Sigmoid colon (tissue), 7 donors: Measurements from ENCODE around the gene PIGP. TPM values are rescaled to one million over a fixed set of nuclear protein-coding genes. Genes with fewer than 3 reads are reported as not detected.
A peak's percentile ranks its signal among the peaks of the same experiment; 100 is the strongest.
"Not testable (repeated sequence)": the region's sequence is repeated elsewhere in the genome, so short reads cannot be mapped to it uniquely, and the experiment has no call there.

Experiments
- DNase-seq: peaks from one replicate; pipeline ENCODE4 v3.0.0-alpha.2; 2019
- H3K27ac ChIP-seq, 4 donors: fragments of 200-600 bp; sonication (generic); one replicate each; pipeline ENCODE4 v1.5.1; 2016 to 2019; ENCODE audit warnings: mild to moderate bottlenecking in 1 of 4
- H3K27me3 ChIP-seq, 3 donors: fragments of 200-600 bp; sonication (generic); one replicate each; pipeline ENCODE4 v1.5.1; 2019; ENCODE audit warnings: mild to moderate bottlenecking in 1 of 3
- H3K36me3 ChIP-seq, 4 donors: fragments of 200-600 bp; sonication (generic); one replicate each; pipeline ENCODE4 v1.5.1; 2016 to 2019
- H3K4me1 ChIP-seq, 4 donors: fragments of 200-600 bp; sonication (generic); one replicate each; pipeline ENCODE4 v1.5.1; 2017 to 2019
- H3K4me3 ChIP-seq, 4 donors: fragments of 200-600 bp; sonication (generic); one replicate each; pipeline ENCODE4 v1.5.1; 2017 to 2019; ENCODE audit warnings: mild to moderate bottlenecking in 2 of 4, moderate library complexity in 1 of 4
- H3K9me3 ChIP-seq, 4 donors: fragments of 200-600 bp in 3 of 4; sonication (generic) in 3 of 4; one replicate each; pipeline versions ENCODE4 v1.5.1 to v1.6.1; 2013 to 2019
- CTCF ChIP-seq, 4 experiments: fragments of 450-650 bp in 3 of 4; fragments of 200-600 bp in 1 of 4; IDR thresholded peaks; one replicate each; pipeline ENCODE4 v1.5.1; 2016 to 2019; ENCODE audit warnings: antibody characterized with exemption in 4 of 4, mild to moderate bottlenecking in 3 of 4, moderate library complexity in 2 of 4
- EP300 ChIP-seq, 4 donors: sonication (generic); formaldehyde crosslinking; IDR thresholded peaks; one replicate each; pipeline ENCODE4 v1.6.1; 2017; ENCODE audit warnings: antibody characterized with exemption in 4 of 4
- POLR2A ChIP-seq, 2 donors: fragments of 450-650 bp; IDR thresholded peaks; one replicate each; pipeline ENCODE4 v1.6.1; 2016; ENCODE audit warnings: antibody characterized with exemption in 2 of 2, mild to moderate bottlenecking in 2 of 2, moderate library complexity in 2 of 2
- POLR2AphosphoS5 ChIP-seq, 4 donors: sonication (generic); formaldehyde crosslinking; IDR thresholded peaks; one replicate each; pipeline ENCODE4 v1.6.1; 2017; ENCODE audit warnings: antibody characterized with exemption in 4 of 4
- WGBS, 2 donors: extraction: QIAGEN DNeasy Blood & Tissue Kit; methylation state at CpG; one replicate each; pipeline ENCODE4 v1.1.7; 2013; 5-methylcytosine and 5-hydroxymethylcytosine counted together
- intact Hi-C: fragments of 100-400 bp; cut with DNase I; formaldehyde crosslinking; loops from one replicate; pipeline ENCODE4 v1.15.1; 2023
- polyA plus RNA-seq, 3 donors: library from polyadenylated mRNA; stranded (reverse); fragments of 200-250 nt; gene quantifications; one replicate each; pipeline ENCODE4 v1.2.3, GENCODE V29; 2013
- total RNA-seq, 4 donors: library from RNA; depleted of rRNA; stranded (reverse); fragments of >200 nt; gene quantifications; one replicate each; pipeline ENCODE4 v1.1.0, GENCODE V29; 2016
- donor health status: healthy with polysubstance abuse.
- donor health status: Bipolar disorder and iron deficiency.
- donor health status: healthy.

Gene PIGP
- 10 to 100 TPM; 10.2 to 36.7 (median 17.8) TPM for total RNA-seq
- 10 to 100 TPM; 17.4 to 21.4 (median 19.4) TPM for polyA plus RNA-seq

GRCh38 chr21:37072988-37073416, at the start of gene PIGP, which contains the start of gene TTC3:
PIGP (minus strand) TSS chr21:37073071; CDS start chr21:37072515, 556 bp downstream.
TTC3 (plus strand) TSS chr21:37073254; CDS start chr21:37087258, 14,004 bp downstream.
- peak within 1 kb of the TSS; percentile 94 to 99 (median 98) for H3K27ac ChIP-seq
- no peaks in the 10 kb centered on the region for H3K27me3 ChIP-seq
- intact Hi-C loops = loop anchor here (5.0 kb wide), 6 partner anchors 41 to 489 kb away; partner anchors contain the start of genes DYRK1A, HLCS and VPS26C
- TF ChIP-seq EP300 (IDR thresholded peaks at IDR 0.05) (peak in 1 of 4 donors; percentile 48), CTCF (IDR thresholded peaks at IDR 0.05) (no peak), POLR2A (IDR thresholded peaks at IDR 0.05) (peak; percentile 3 to 61), POLR2AphosphoS5 (IDR thresholded peaks at IDR 0.05) (peak; percentile 87 to 96 (median 94))
- peak within 1 kb of the TSS; percentile 88 to 93 (median 90) for H3K4me3 ChIP-seq
- 0 to 1% methylated on average over 61 of the region's 61 CpGs for WGBS, 2 donors
- H3K9me3 ChIP-seq = no peaks in the 10 kb centered on the region
- DNase-seq = peak; percentile 97
- H3K4me1 ChIP-seq = peaks cover 0 to 36% (median 26%) of the 10 kb centered on the region in 4 donors
- H3K36me3 ChIP-seq = peaks cover 0 to 12% (median 0%) of the 10 kb centered on the region in 4 donors

- no peak overlapping the region for H3K27ac ChIP-seq
These were observed 46.7 kb upstream of the PIGP start for GRCh38 chr21:37119421-37120218.

GRCh38 chr21:37118187-37118826, 45.4 kb upstream of the PIGP start:
- TF ChIP-seq CTCF (IDR thresholded peaks at IDR 0.05) (no peak), POLR2A (IDR thresholded peaks at IDR 0.05) (no peak), EP300 (IDR thresholded peaks at IDR 0.05) (no peak), POLR2AphosphoS5 (IDR thresholded peaks at IDR 0.05) (no peak)
- 0 to 62% methylated on average over 1 of the region's 1 CpG for WGBS, 2 donors
- H3K27ac ChIP-seq = no peak overlapping the region
- intact Hi-C loops = no loop called here
- H3K36me3 ChIP-seq = peaks cover 0 to 4% (median 0%) of the 10 kb centered on the region in 4 donors
- H3K4me3 ChIP-seq = no peak overlapping the region
- DNase-seq = no peak
- H3K27me3 ChIP-seq = no peaks in the 10 kb centered on the region
- no peaks in the 10 kb centered on the region for H3K4me1 ChIP-seq
- no peaks in the 10 kb centered on the region for H3K9me3 ChIP-seq

More at GRCh38 chr21:37119421-37120218, 46.7 kb upstream of the PIGP start:
- Histone ChIP-seq H3K9me3 (no peaks in the 10 kb centered on the region), H3K27me3 (no peaks in the 10 kb centered on the region), H3K36me3 (peaks cover 0 to 5% (median 0%) of the 10 kb centered on the region in 4 donors), H3K4me1 (no peaks in the 10 kb centered on the region), H3K4me3 (no peak overlapping the region)
- 76 to 88% methylated on average over 6 of the region's 6 CpGs for WGBS, 2 donors
- no peak for DNase-seq
- intact Hi-C loops = no loop called here
- TF ChIP-seq POLR2AphosphoS5 (IDR thresholded peaks at IDR 0.05) (no peak), EP300 (IDR thresholded peaks at IDR 0.05) (no peak), POLR2A (IDR thresholded peaks at IDR 0.05) (no peak), CTCF (IDR thresholded peaks at IDR 0.05) (no peak)

GRCh38 chr21:37117204-37117603, 44.3 kb upstream of the PIGP start:
- H3K4me3 ChIP-seq = no peak overlapping the region
- H3K36me3 ChIP-seq = no peaks in the 10 kb centered on the region
- TF ChIP-seq POLR2A (IDR thresholded peaks at IDR 0.05) (no peak), EP300 (IDR thresholded peaks at IDR 0.05) (no peak), POLR2AphosphoS5 (IDR thresholded peaks at IDR 0.05) (no peak), CTCF (IDR thresholded peaks at IDR 0.05) (no peak)
- no peaks in the 10 kb centered on the region for H3K9me3 ChIP-seq
- H3K27ac ChIP-seq = no peak overlapping the region
- no peaks in the 10 kb centered on the region for H3K27me3 ChIP-seq
- intact Hi-C loops = no loop called here
- no peaks in the 10 kb centered on the region for H3K4me1 ChIP-seq
- DNase-seq = no peak

- H3K36me3 ChIP-seq, H3K4me1 ChIP-seq, H3K4me3 ChIP-seq, DNase-seq, H3K27ac ChIP-seq, intact Hi-C loops, H3K9me3 ChIP-seq, H3K27me3 ChIP-seq: not testable (repeated sequence)
- WGBS, 2 donors = 94 to 98% methylated on average over 2 of the region's 2 CpGs
These were observed 43.6 kb upstream of the PIGP start for GRCh38 chr21:37116459-37116858.

- H3K36me3 ChIP-seq, H3K4me3 ChIP-seq, intact Hi-C loops, H3K9me3 ChIP-seq, H3K27me3 ChIP-seq, DNase-seq, H3K27ac ChIP-seq, H3K4me1 ChIP-seq: not testable (repeated sequence)
- 78 to 86% methylated on average over 1 of the region's 3 CpGs for WGBS, 2 donors
These were observed 41.4 kb upstream of the PIGP start for GRCh38 chr21:37114301-37114700.

- H3K9me3 ChIP-seq, H3K27me3 ChIP-seq, DNase-seq, H3K27ac ChIP-seq, H3K4me1 ChIP-seq, H3K4me3 ChIP-seq, intact Hi-C loops: not testable (repeated sequence)
- H3K36me3 ChIP-seq = peaks cover 0 to 16% (median 2%) of the 10 kb centered on the region in 4 donors
- 95 to 96% methylated on average over 5 of the region's 6 CpGs for WGBS, 2 donors
These were observed 38.2 kb upstream of the PIGP start for GRCh38 chr21:37111029-37111428.
